GM12865 (cell line): ENCODE measurements around the gene FOXN3.

Experiments used
- DNase-seq: peaks from one replicate; pipeline ENCODE4 v3.0.0; 2010; ENCODE audit warnings: low read depth
- H3K4me3 ChIP-seq: 2 replicates; pipeline ENCODE4 v1.5.1; 2011; ENCODE audit warnings: mild to moderate bottlenecking, low read depth, low read length, control low read depth
- CTCF ChIP-seq: IDR thresholded peaks from 2 replicates; pipeline ENCODE4 v1.5.1; 2011; ENCODE audit warnings: low read length, control low read depth, low read depth, inconsistent platforms; ENCODE audit not compliant: insufficient read depth; ENCODE audit errors: missing control alignments

Gene FOXN3

GRCh38 chr14:89319687-89320086 is 97.3 kb downstream of the FOXN3 start:
- H3K4me3 ChIP-seq = no peak overlapping the region
- no peak for TF ChIP-seq CTCF
- DNase-seq = no peak

GRCh38 chr14:89317051-89317691 is 99.9 kb downstream of the FOXN3 start:
- TF ChIP-seq CTCF = no peak
- H3K4me3 ChIP-seq = no peak overlapping the region
- DNase-seq = peak; percentile 74

- no peak for DNase-seq
- H3K4me3 ChIP-seq = no peak overlapping the region
- TF ChIP-seq CTCF = no peak
Observed at GRCh38 chr14:89315493-89316470, 101.3 kb downstream of the FOXN3 start.

GRCh38 chr14:89314274-89314673 is 102.8 kb downstream of the FOXN3 start:
- no peak for TF ChIP-seq CTCF
- H3K4me3 ChIP-seq = no peak overlapping the region
- no peak for DNase-seq

- no peak overlapping the region for H3K4me3 ChIP-seq
- no peak for DNase-seq
- TF ChIP-seq CTCF = no peak
Observed at GRCh38 chr14:89312932-89313331, 104.1 kb downstream of the FOXN3 start.

GRCh38 chr14:89310211-89310610 is 106.8 kb downstream of the FOXN3 start:
- TF ChIP-seq CTCF = no peak
- H3K4me3 ChIP-seq = no peak overlapping the region
- DNase-seq = no peak
